Endodermal cell (in vitro differentiated cells): ENCODE results near the gene PCSK6. TPM values are rescaled to one million over a fixed set of nuclear protein-coding genes. Genes with fewer than 3 reads are reported as not detected.

Experiments used
- DNase-seq: peaks from one replicate; pipeline ENCODE4 v3.0.0-alpha.2; 2017
- H3K27ac ChIP-seq: 2 replicates; pipeline ENCODE4 v1.5.1; 2013; ENCODE audit warnings: mild to moderate bottlenecking, low read depth, low read length, moderate library complexity
- H3K27me3 ChIP-seq: 2 replicates; pipeline ENCODE4 v1.6.1; 2013; ENCODE audit warnings: mild to moderate bottlenecking, low read length, moderate library complexity; ENCODE audit not compliant: insufficient read depth, control insufficient read depth, poor library complexity, severe bottlenecking
- H3K36me3 ChIP-seq: 2 replicates; pipeline ENCODE4 v1.7.0; 2013; ENCODE audit warnings: mild to moderate bottlenecking, low read length, moderate library complexity; ENCODE audit not compliant: control insufficient read depth, insufficient read depth
- H3K4me1 ChIP-seq: one replicate; pipeline ENCODE4 v1.7.0; 2013; ENCODE audit warnings: low read length; ENCODE audit not compliant: control insufficient read depth, insufficient read depth
- H3K4me3 ChIP-seq: 2 replicates; pipeline ENCODE4 v1.5.1; 2013; ENCODE audit warnings: mild to moderate bottlenecking, low read length, moderate library complexity
- H3K9ac ChIP-seq: 2 replicates; pipeline ENCODE4 v1.6.1; 2013; ENCODE audit warnings: mild to moderate bottlenecking, low read length, moderate library complexity; ENCODE audit not compliant: poor library complexity, severe bottlenecking; ENCODE audit errors: extremely low read depth
- H3K9me3 ChIP-seq: 2 replicates; pipeline ENCODE4 v1.6.1; 2013; ENCODE audit warnings: mild to moderate bottlenecking, low read length, moderate library complexity; ENCODE audit not compliant: control insufficient read depth
- H3K27ac Mint-ChIP-seq: 2 replicates; pipeline ENCODE4 v1.8.0; 2020; ENCODE audit warnings: mixed read lengths
- H3K27me3 Mint-ChIP-seq: 2 replicates; pipeline ENCODE4 v1.8.0; 2021; ENCODE audit warnings: mild to moderate bottlenecking, mixed read lengths; ENCODE audit not compliant: insufficient read depth
- H3K36me3 Mint-ChIP-seq: 2 replicates; pipeline ENCODE4 v1.8.0; 2020; ENCODE audit warnings: low read depth, mixed read lengths
- H3K4me1 Mint-ChIP-seq: 2 replicates; pipeline ENCODE4 v1.8.0; 2020; ENCODE audit warnings: mixed read lengths
- H3K4me3 Mint-ChIP-seq: 2 replicates; pipeline ENCODE4 v1.8.0; 2020; ENCODE audit warnings: mild to moderate bottlenecking, moderate library complexity, mixed read lengths
- H3K9me3 Mint-ChIP-seq: 2 replicates; pipeline ENCODE4 v1.8.0; 2020; ENCODE audit warnings: mild to moderate bottlenecking, mixed read lengths
- WGBS, 2 experiments: methylation state at CpG; one replicate each; pipeline versions ENCODE4 v1.1.5 to v1.1.7; 2013; ENCODE audit warnings: missing lambda C conversion rate in 2 of 2, mixed read lengths in 1 of 2; ENCODE audit not compliant: insufficient coverage in 1 of 2, insufficient read length in 1 of 2; 5-methylcytosine and 5-hydroxymethylcytosine counted together
- long read RNA-seq, 4 experiments: library from polyadenylated mRNA in 2 of 4; library from RNA in 1 of 4; library from capped mRNA in 1 of 4; stranded (forward) in 3 of 4; unstranded in 1 of 4; transcript quantifications; one replicate each; pipeline ENCODE4 v2.0.0, GENCODE V29; 2020 to 2021; ENCODE audit warnings: inconsistent platforms in 1 of 4
- polyA plus RNA-seq, 2 experiments: library from polyadenylated mRNA; stranded (reverse); fragments of 50-300 nt; gene quantifications; one replicate each; pipeline ENCODE4 v1.2.3, GENCODE V29; 2013
- total RNA-seq, 2 donors: library from RNA; stranded (reverse); fragmentation: NEBNext Ultra II Directional in 1 of 2; extraction: Animal tissue kit (Norgen Biotek cat#: 25700) in 1 of 2; gene quantifications; 2 replicates in 1 of 2; 3 replicates in 1 of 2; pipeline ENCODE4 v1.2.1, GENCODE V29; 2021
- TF ChIP-seq, protein P1 (sequence below): fragments of 200-600 bp; sonication (generic); conservative IDR thresholded peaks from 2 replicates; pipeline ENCODE4 v1.5.0; 2021; ENCODE audit warnings: antibody characterized with exemption, mild to moderate bottlenecking

Gene PCSK6
- total RNA-seq = 1 to 10 TPM; 6.6 to 9.8 TPM
- 4.2 TPM for polyA plus RNA-seq (2013, experiment 1 of 2)
- 4.7 TPM for polyA plus RNA-seq (2013, experiment 2 of 2)
- long read RNA-seq, experiment 1, partial matches to known transcripts = 0 of 1 reads
- long read RNA-seq, experiment 1, other reads (novel, unspliced or antisense) = 1 of 1 reads
- long read RNA-seq, experiment 2, full-length matches to known transcripts = 6 of 13 reads
- long read RNA-seq, experiment 2, partial matches to known transcripts = 3 of 13 reads
- long read RNA-seq, experiment 2, other reads (novel, unspliced or antisense) = 4 of 13 reads
- long read RNA-seq, experiment 3, partial matches to known transcripts = 0 of 12 reads
- long read RNA-seq, experiment 3, other reads (novel, unspliced or antisense) = 11 of 12 reads
- long read RNA-seq, experiment 4 = 0 reads

DNA sequence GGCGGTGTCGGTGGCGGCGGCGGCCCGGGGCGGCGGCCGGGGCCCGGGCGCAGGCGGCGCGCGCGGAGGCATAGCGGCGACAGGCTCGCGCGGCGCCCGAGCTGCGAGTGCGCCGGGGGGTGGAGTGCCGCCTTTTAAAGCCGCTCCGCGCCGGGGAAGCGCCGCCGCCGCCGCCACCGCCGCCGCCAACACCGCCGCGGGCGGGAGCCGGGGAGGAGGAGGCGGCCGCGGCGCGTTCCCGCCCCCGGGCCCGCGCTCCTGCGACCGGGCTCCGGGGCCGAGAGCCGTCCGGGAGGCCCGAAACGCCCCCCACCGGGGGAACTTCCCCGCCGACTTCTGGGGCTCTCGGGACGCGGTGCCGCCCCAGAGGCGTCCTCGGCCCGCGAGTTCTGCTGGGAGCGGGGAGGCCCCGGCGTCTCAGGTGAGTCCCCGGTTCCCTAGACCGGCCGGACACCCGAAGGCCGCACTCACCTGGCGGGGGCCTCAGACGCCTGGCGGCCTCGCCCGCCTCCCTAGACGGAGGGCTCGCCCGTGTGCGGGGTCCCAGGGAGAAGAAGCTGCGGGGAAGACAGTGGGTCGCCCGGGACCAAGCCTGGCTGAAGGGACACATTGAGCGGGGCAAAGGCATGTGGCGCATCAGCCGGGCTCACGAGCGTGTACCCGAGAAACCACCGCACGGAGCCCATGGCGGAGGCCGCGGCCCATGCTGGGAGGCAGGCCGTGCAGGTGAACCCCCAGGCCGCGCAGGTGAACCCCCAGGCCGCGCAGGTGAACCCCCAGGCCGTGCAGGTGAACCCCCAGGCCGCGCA, at the start of gene PCSK6:
TSS of gene PCSK6 (minus strand) at position 109 of the 809 bp plus-strand sequence. CDS start at position 72, 37 bp downstream.
- Mint-ChIP-seq H3K36me3 (no peaks in the 10 kb centered on the region), H3K27me3 (peaks cover 48% of the 10 kb centered on the region), H3K9me3 (no peaks in the 10 kb centered on the region), H3K27ac (no peak within 1 kb of the TSS), H3K4me3 (peak within 1 kb of the TSS; percentile 50), H3K4me1 (peaks cover 4% of the 10 kb centered on the region)
- H3K36me3 ChIP-seq = no peaks in the 10 kb centered on the region
- TF ChIP-seq, protein P1, sequence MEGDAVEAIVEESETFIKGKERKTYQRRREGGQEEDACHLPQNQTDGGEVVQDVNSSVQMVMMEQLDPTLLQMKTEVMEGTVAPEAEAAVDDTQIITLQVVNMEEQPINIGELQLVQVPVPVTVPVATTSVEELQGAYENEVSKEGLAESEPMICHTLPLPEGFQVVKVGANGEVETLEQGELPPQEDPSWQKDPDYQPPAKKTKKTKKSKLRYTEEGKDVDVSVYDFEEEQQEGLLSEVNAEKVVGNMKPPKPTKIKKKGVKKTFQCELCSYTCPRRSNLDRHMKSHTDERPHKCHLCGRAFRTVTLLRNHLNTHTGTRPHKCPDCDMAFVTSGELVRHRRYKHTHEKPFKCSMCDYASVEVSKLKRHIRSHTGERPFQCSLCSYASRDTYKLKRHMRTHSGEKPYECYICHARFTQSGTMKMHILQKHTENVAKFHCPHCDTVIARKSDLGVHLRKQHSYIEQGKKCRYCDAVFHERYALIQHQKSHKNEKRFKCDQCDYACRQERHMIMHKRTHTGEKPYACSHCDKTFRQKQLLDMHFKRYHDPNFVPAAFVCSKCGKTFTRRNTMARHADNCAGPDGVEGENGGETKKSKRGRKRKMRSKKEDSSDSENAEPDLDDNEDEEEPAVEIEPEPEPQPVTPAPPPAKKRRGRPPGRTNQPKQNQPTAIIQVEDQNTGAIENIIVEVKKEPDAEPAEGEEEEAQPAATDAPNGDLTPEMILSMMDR = no peak
- H3K9me3 ChIP-seq = no peaks in the 10 kb centered on the region
- H3K9ac ChIP-seq = no peak within 1 kb of the TSS
- DNase-seq = peak; percentile 72
- peaks cover 22% of the 10 kb centered on the region for H3K27me3 ChIP-seq
- no peaks in the 10 kb centered on the region for H3K4me1 ChIP-seq
- H3K27ac ChIP-seq = no peak within 1 kb of the TSS
- 24 to 70% methylated on average over 30 to 109 of the region's 111 CpGs for WGBS, 2 experiments
- H3K4me3 ChIP-seq = peak within 1 kb of the TSS; percentile 23

DNA sequence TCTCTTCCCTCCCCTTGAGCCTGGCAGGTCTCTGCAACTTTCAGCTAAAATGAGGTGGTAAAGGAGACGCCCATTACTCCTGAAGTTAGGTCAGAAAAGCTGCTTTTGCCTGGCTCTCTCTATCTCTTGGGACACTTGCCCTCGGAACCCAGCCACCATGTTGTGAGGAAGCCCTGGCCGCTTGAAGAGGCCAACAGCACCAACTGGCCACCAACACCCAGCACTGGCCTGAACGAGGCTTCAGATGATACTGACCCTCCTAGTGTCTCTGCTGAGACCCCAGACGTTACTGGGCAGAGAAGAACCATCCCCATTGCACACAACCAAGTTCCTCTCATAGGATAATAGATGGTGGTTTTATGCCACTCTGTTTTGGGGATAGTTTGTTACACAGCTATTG, 49.5 kb upstream of the PCSK6 start:
- DNase-seq = peak; percentile 19

DNA sequence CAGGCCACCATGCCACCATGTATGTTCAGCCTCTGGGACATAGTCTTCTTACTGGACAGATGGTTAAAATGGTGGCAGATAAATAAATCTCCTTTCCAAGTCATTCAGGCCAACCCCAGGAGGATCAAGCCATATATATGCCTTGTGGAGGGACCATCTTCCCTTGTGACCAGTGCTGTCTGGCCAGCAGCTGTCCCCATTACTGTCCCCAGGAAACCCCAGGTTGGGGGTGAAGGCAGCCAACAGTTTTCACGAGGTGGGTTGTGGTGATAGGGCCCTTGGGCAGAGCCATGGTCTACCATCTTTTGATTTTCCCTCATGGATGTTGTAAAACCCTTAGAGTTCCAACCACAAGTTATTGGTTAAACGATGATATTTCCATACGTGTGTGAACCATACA, 48.7 kb upstream of the PCSK6 start:
- TF ChIP-seq, protein P1 = no peak
- Histone ChIP-seq H3K36me3 (no peaks in the 10 kb centered on the region), H3K27me3 (no peaks in the 10 kb centered on the region), H3K9ac (no peak overlapping the region), H3K4me3 (no peak overlapping the region), H3K9me3 (no peaks in the 10 kb centered on the region), H3K27ac (no peak overlapping the region), H3K4me1 (no peaks in the 10 kb centered on the region)
- H3K27ac Mint-ChIP-seq = no peak overlapping the region
- peaks cover 2% of the 10 kb centered on the region for H3K27me3 Mint-ChIP-seq
- no peak overlapping the region for H3K4me3 Mint-ChIP-seq
- 87 to 97% methylated on average over 3 of the region's 3 CpGs for whole genome bisulfite sequencing, 2 experiments
- peak; percentile 17 for DNase-seq
- no peaks in the 10 kb centered on the region for H3K9me3 Mint-ChIP-seq
- H3K4me1 Mint-ChIP-seq = no peaks in the 10 kb centered on the region
- H3K36me3 Mint-ChIP-seq = no peaks in the 10 kb centered on the region

More for the DNA sequence above, 49.5 kb upstream of the PCSK6 start:
- no peak overlapping the region for H3K9ac ChIP-seq
- Mint-ChIP-seq H3K9me3 (no peaks in the 10 kb centered on the region), H3K27ac (no peak overlapping the region), H3K36me3 (no peaks in the 10 kb centered on the region), H3K4me3 (no peak overlapping the region), H3K27me3 (peaks cover 2% of the 10 kb centered on the region), H3K4me1 (no peaks in the 10 kb centered on the region)
- H3K27ac ChIP-seq = no peak overlapping the region
- H3K27me3 ChIP-seq = no peaks in the 10 kb centered on the region
- no peaks in the 10 kb centered on the region for H3K4me1 ChIP-seq
- TF ChIP-seq, protein P1 = no peak
- no peaks in the 10 kb centered on the region for H3K9me3 ChIP-seq
- H3K36me3 ChIP-seq = no peaks in the 10 kb centered on the region
- no peak overlapping the region for H3K4me3 ChIP-seq
- WGBS, 2 experiments = 86 to 100% methylated on average over 2 to 5 of the region's 5 CpGs
